DMS53 (cell line): Measurements from ENCODE around the gene ADGRG7.
"Not testable (repeated sequence)": the region's sequence is repeated elsewhere in the genome, so short reads cannot be mapped to it uniquely, and the experiment has no call there.

Experiments
- DNase-seq: peaks from one replicate; lab custom pipeline; 2025; lab: John Stamatoyannopoulos, UW

Gene ADGRG7

DNA sequence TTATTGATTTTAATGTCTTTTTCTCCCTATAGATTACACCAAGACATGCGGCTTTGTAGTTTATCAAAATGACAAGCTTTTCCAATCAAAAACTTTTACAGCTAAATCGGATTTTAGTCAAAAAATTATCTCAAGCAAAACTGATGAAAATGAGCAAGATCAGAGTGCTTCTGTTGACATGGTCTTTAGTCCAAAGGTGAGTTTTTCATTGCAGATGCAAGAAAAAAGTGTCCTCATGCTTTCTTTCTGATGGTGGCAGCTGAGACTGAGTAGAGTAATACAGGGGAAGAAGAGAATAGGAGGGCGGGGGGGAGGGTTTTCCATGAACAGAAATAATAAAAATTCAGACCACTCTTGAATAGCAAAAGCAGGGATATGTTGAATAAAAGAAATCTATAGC lies 36.5 kb downstream of the ADGRG7 start:
- DNase-seq: no peak

GRCh38 chr3:100647171-100647570 lies 37.8 kb downstream of the ADGRG7 start:
- DNase-seq: no peak

DNA sequence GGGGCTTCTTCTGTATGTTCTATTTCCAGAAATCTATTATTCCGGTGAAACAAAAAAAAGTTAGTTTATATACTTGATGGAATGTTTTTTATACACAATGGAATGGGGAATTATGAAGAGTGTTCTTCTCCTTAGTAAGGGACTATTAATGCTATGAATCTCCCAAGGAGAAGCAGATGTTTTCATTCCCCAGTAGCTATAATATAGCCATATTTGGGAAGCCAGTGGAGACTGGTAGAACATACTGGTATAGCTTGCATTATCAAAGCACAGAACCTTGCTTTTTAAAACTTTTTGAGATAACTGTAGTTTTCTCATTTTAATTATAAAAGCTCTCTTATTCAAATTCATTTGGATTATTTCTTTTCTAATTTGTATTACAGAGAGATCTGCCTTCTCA lies 38.3 kb downstream of the ADGRG7 start:
- no peak for DNase-seq

- peak; percentile 4 for DNase-seq
Observed at GRCh38 chr3:100650651-100651619, 41.5 kb downstream of the ADGRG7 start.

GRCh38 chr3:100653604-100654294 lies 44.3 kb downstream of the ADGRG7 start:
- no peak for DNase-seq

DNA sequence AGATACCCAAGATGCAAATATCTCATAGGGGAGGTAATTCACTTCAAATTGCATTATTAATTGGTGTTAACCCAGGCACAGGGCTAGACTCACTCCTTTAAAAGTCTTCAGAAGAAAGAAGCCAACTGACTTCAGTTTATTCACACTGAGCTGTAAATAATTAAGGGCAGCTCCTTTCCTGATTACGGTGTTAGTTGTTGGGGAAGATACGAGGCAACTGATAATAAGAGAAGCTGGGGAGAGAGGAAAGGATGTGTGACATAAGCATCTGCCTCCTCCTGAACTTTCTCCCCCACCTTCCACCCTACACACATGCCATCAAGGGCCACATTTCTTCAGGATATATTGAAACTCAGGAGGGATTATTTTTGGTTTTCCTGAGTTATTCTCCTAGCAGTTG lies 47.5 kb downstream of the ADGRG7 start:
- no peak for DNase-seq

GRCh38 chr3:100661294-100661693 lies 51.9 kb downstream of the ADGRG7 start:
- DNase-seq: not testable (repeated sequence)

GRCh38 chr3:100662113-100662823 lies 52.9 kb downstream of the ADGRG7 start:
- DNase-seq: peak; percentile 30

DNA sequence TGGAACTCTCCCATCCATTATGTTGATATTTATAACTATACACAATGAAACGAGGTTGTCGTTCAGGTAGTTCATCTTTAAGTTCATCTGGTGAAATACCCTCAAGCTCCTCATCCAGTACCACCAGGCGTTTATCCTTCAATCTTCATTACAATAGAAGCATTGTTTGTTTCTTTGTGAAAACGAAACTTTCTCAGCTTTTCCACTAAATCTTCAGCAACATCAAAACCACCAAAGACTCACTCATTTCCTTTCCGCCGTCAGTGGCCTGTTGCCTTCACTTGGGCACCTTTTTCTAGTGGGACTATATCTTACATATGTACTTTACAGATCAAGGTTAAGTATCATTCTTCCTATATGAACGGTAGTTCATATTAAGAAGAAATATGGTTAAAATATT lies 55.8 kb downstream of the ADGRG7 start:
- no peak for DNase-seq

GRCh38 chr3:100666699-100667098 lies 57.3 kb downstream of the ADGRG7 start:
- not testable (repeated sequence) for DNase-seq

DNA sequence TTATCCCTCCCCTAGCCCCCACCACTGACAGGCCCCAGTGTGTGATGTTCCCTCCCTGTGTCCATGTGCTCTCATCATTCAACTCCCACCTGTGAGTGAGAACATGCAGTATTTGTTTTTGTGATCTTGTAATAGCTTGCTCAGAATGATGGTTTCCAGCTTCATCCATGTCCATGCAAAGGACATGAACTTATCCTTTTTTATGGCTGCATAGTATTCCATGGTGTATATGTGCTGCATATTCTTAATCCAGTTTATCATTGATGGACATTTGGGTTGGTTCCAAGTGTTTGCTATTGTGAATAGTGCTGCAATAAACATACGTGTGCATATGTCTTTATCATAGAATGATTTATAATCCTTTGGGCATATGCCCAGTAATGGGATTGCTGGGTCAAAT lies 57.9 kb downstream of the ADGRG7 start:
- not testable (repeated sequence) for DNase-seq

- DNase-seq: not testable (repeated sequence)
Observed at GRCh38 chr3:100670995-100671394, 61.6 kb downstream of the ADGRG7 start.

GRCh38 chr3:100681496-100681895 lies 72.1 kb downstream of the ADGRG7 start:
- no peak for DNase-seq

GRCh38 chr3:100682056-100682853 lies 72.9 kb downstream of the ADGRG7 start:
- DNase-seq: no peak

- no peak for DNase-seq
Observed at GRCh38 chr3:100682854-100683760, 73.7 kb downstream of the ADGRG7 start.

GRCh38 chr3:100693225-100693624 lies 83.8 kb downstream of the ADGRG7 start:
- DNase-seq: no peak

DNA sequence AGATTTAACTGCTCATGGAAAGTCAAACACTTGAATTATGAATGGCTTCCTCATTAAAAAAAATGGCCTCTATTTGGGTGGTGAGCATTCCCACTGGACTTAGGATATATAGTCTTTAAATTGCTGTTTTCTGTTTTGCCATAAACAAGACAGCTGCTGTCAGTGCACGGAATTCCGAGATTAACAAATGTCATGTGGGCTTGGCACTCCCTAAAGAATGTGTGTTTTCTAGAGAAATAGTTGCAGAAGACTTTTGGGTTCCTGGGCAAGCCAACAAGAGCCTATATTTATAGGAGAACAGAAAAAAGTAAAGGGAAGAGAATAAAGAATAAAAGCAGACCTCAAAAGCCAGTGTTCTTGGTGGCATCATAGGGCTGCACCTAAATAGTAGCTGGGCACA lies 86.3 kb downstream of the ADGRG7 start:
- no peak for DNase-seq

GRCh38 chr3:100696161-100696560 lies 86.8 kb downstream of the ADGRG7 start:
- DNase-seq: no peak

- no peak for DNase-seq
Observed at GRCh38 chr3:100697172-100697571, 87.8 kb downstream of the ADGRG7 start.

- DNase-seq: no peak
Observed at GRCh38 chr3:100697723-100698285, 88.4 kb downstream of the ADGRG7 start.
